Measurements from ENCODE around the gene NDUFA1.
A peak's percentile ranks its signal among the peaks of the same experiment; 100 is the strongest.
"Not testable (repeated sequence)": the region's sequence is repeated elsewhere in the genome, so short reads cannot be mapped to it uniquely, and the experiment has no call there.

NDUFA1 gene

DNA sequence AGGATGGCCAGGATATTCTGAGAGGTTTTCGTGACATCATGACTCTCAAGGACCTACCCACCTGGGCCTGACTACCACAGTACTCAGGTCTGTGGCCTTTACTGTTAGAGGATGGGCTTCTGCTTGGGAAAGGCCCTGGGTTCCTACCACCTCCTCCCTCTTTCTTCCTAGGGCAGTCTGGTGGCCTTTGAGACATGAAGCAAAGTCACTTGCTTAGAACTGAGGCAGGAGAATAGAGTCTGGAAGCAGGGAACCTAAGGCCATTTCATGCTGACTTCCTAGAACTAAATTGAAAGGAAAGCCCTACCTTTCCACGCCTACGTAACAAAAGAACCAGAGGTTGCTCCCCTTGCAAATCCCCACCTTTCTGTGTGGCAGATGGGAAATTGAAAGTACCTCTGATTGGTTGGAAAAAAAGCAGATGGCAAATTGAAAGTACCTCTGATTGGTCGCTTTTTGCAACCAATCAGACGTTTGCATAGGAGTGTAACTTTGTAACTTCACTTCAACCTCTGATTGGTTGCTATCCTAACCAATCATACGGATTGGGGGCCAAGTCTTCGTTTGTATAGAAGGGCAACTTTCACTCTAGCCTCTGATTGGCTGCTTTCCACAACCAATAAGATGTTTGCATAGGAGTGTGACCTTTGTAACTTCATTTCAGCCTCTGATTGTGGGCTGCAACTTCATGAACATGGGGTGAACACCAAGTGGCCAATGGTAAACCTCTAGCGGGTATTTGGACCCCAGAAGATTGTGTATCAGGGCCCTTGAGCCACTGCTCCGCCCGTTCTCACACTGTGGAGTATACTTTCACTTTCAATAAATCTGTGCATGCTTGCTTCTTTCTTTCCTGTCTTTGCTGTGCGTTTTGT lies 14.2 kb downstream of the NDUFA1 start:
- DNase-seq: peak; percentile 10
- H3K14ac ChIP-seq (ENCODE audit: low read length in 2 of 2): no peak overlapping the region
- H3K4me3 ChIP-seq (ENCODE audit: insufficient read depth in 1 of 2, low read depth in 1 of 2, low read length in 2 of 2): peak overlapping the region in 1 of 2 experiments; percentile 58
- H3K79me1 ChIP-seq (replicated peaks; ENCODE audit: low read length, poor library complexity, severe bottlenecking): no peaks in the 10 kb centered on the region
- H2BK120ac ChIP-seq (ENCODE audit: low read depth, low read length): no peak overlapping the region
- H3K27ac ChIP-seq (ENCODE audit: low read length, poor library complexity, severe bottlenecking): no peak overlapping the region
- H2AFZ ChIP-seq (ENCODE audit: low read depth, low read length): no peak overlapping the region
- H3K27me3 ChIP-seq (ENCODE audit: control insufficient read depth in 1 of 2, insufficient read depth in 1 of 2, low read length in 2 of 2): no peaks in the 10 kb centered on the region
- H4K8ac ChIP-seq (ENCODE audit: low read length): no peak overlapping the region
- H2AK5ac ChIP-seq (ENCODE audit: low read length, severe bottlenecking): no peak overlapping the region
- no peak overlapping the region for H2BK5ac ChIP-seq (ENCODE audit: low read depth, low read length, poor library complexity, severe bottlenecking)
- no peak overlapping the region for H3K4me2 ChIP-seq (ENCODE audit: low read length, poor library complexity, severe bottlenecking)
- no peaks in the 10 kb centered on the region for H3K9me3 ChIP-seq (ENCODE audit: control insufficient read depth, low read length)
- H2BK15ac ChIP-seq (ENCODE audit: low read depth, poor library complexity, severe bottlenecking): no peak overlapping the region
- no peak overlapping the region for H3K4ac ChIP-seq (ENCODE audit: low read depth in 1 of 2, low read length in 2 of 2)
- H3K4me1 ChIP-seq (ENCODE audit: control insufficient read depth, insufficient read depth, low read depth, low read length): peaks cover 2% of the 10 kb centered on the region
- H2BK12ac ChIP-seq (ENCODE audit: low read length in 2 of 2): no peak overlapping the region
- H3K23ac ChIP-seq (ENCODE audit: low read length in 2 of 2): no peak overlapping the region
- H3K36me3 ChIP-seq (ENCODE audit: control insufficient read depth in 1 of 2, insufficient read depth in 2 of 2, low read depth in 1 of 2, low read length in 2 of 2): no peaks in the 10 kb centered on the region
- H3K9ac ChIP-seq (ENCODE audit: low read length): no peak overlapping the region
- H3K18ac ChIP-seq (ENCODE audit: low read depth in 1 of 2, low read length in 2 of 2): no peak overlapping the region
- 95% methylated on average over 7 of the region's 11 CpGs for WGBS
- no peak overlapping the region for H4K91ac ChIP-seq (ENCODE audit: low read length)

DNA sequence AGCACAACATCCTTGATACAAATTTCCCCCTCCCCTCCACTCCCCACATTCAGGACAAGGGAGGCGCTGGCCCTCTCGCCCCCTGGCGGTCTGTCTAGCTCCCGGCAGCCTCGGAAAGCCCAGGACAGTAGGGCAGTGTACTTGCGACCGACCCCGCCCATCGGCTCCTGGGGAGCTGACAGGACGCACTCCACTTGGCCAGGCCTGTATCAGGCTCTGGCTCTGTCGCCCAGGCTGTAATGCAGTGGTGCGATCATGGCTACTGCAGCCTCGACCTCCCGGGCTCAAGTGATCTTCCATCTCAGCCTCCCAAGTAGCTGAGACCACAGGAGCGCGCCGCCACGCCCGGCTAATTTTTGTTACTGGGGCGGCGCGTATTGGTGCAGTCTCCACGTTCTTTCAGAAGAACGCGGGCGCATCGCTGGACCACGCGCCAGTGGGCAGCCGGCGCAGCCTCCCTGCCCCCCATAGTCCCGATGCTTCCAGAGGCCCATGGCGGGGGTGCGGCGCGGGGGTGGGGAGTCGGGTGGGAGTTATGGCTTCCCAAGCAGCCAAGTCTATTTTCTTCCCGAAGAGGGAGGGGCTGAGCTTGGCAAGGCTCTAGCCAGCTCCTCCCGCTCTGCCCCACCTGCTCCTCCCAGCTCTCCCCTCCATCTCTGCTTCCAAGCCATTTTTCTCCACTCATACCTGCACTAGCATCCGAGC lies 16.2 kb downstream of the NDUFA1 start:
- Histone ChIP-seq H3K23ac (ENCODE audit: low read length in 2 of 2) (no peak overlapping the region), H3K18ac (ENCODE audit: low read depth in 1 of 2, low read length in 2 of 2) (peak overlapping the region in 1 of 2 experiments; percentile 12), H2BK12ac (ENCODE audit: low read length in 2 of 2) (no peak overlapping the region), H3K27ac (ENCODE audit: low read length, poor library complexity, severe bottlenecking) (no peak overlapping the region), H3K4me3 (ENCODE audit: insufficient read depth in 1 of 2, low read depth in 1 of 2, low read length in 2 of 2) (peak overlapping the region; percentile 37 to 70), H3K14ac (ENCODE audit: low read length in 2 of 2) (no peak overlapping the region), H3K27me3 (ENCODE audit: control insufficient read depth in 1 of 2, insufficient read depth in 1 of 2, low read length in 2 of 2) (peaks cover 0 to 2% of the 10 kb centered on the region in 2 experiments), H2BK120ac (ENCODE audit: low read depth, low read length) (no peak overlapping the region), H3K9ac (ENCODE audit: low read length) (no peak overlapping the region), H3K4me2 (ENCODE audit: low read length, poor library complexity, severe bottlenecking) (peak overlapping the region; percentile 59), H3K36me3 (ENCODE audit: control insufficient read depth in 1 of 2, insufficient read depth in 2 of 2, low read depth in 1 of 2, low read length in 2 of 2) (no peaks in the 10 kb centered on the region), H3K79me1 (replicated peaks; ENCODE audit: low read length, poor library complexity, severe bottlenecking) (no peaks in the 10 kb centered on the region), H4K8ac (ENCODE audit: low read length) (no peak overlapping the region), H3K4ac (ENCODE audit: low read depth in 1 of 2, low read length in 2 of 2) (no peak overlapping the region), H2AFZ (ENCODE audit: low read depth, low read length) (no peak overlapping the region), H2BK5ac (ENCODE audit: low read depth, low read length, poor library complexity, severe bottlenecking) (no peak overlapping the region), H3K9me3 (ENCODE audit: control insufficient read depth, low read length) (no peaks in the 10 kb centered on the region), H4K91ac (ENCODE audit: low read length) (no peak overlapping the region), H2AK5ac (ENCODE audit: low read length, severe bottlenecking) (no peak overlapping the region), H2BK15ac (ENCODE audit: low read depth, poor library complexity, severe bottlenecking) (no peak overlapping the region), H3K4me1 (ENCODE audit: control insufficient read depth, insufficient read depth, low read depth, low read length) (peaks cover 2% of the 10 kb centered on the region)
- 51% methylated on average over 34 of the region's 40 CpGs for WGBS
- DNase-seq: peak; percentile 53

DNA sequence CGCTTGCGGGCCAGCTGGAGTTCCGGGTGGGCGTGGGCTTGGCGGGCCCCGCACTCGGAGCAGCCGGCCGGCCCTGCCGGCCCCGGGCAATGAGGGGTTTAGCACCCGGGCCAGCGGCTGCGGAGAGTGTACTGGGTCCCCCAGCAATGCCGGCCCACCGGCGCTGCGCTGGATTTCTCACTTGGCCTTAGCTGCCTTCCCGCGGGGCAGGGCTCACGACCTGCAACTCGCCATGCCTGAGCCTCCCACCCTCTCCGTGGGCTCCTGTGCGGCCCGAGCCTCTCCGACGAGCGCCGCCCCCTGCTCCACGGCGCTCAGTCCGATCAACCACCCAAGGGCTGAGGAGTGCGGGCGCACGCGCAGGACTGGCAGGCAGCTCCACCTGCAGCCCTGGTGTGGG lies 19.0 kb downstream of the NDUFA1 start:
- H2AK5ac ChIP-seq (ENCODE audit: low read length, severe bottlenecking); DNase-seq: not testable (repeated sequence)

DNA sequence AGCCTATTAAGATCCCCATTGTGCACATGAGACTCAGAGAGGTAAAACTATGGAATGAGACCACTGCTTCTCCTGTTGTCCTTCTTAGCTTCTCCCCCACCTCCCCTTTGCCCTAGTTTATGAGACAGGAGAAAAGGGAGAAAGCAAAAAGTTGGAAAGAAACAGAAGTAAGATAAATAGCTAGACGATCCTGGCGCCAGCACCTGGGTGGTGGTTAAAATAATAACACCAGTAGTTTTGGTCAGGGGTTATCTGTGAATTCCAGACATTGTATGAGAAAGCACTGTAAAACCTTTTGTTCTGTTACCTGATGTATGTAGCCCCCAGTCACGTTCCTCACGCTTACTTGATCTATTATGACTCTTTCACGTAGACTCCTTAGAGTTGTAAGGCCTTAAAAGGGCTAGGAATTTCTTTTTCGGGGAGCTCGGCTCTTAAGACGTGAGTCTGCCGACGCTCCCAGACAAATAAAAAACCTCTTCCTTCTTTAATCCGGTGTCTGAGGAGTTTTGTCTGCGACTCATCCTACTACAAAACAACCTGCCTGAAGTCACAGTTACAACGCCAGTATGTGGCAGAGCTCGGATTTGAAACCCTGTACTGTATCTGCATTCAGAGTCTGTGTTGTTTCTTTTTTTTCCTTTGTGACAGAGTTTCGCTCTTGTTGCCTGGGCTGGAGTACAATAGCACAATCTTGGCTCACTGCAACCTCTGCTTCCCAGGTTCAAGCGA lies 20.5 kb downstream of the NDUFA1 start:
- H3K4ac ChIP-seq (ENCODE audit: low read depth in 1 of 2, low read length in 2 of 2); H4K91ac ChIP-seq (ENCODE audit: low read length); H3K9me3 ChIP-seq (ENCODE audit: control insufficient read depth, low read length); H3K27me3 ChIP-seq (ENCODE audit: control insufficient read depth in 1 of 2, insufficient read depth in 1 of 2, low read length in 2 of 2); H3K4me2 ChIP-seq (ENCODE audit: low read length, poor library complexity, severe bottlenecking); H2BK12ac ChIP-seq (ENCODE audit: low read length in 2 of 2); H2AK5ac ChIP-seq (ENCODE audit: low read length, severe bottlenecking); H3K23ac ChIP-seq (ENCODE audit: low read length in 2 of 2); H3K4me3 ChIP-seq (ENCODE audit: insufficient read depth in 1 of 2, low read depth in 1 of 2, low read length in 2 of 2); H3K9ac ChIP-seq (ENCODE audit: low read length); H3K36me3 ChIP-seq (ENCODE audit: control insufficient read depth in 1 of 2, insufficient read depth in 2 of 2, low read depth in 1 of 2, low read length in 2 of 2); DNase-seq; H3K79me1 ChIP-seq (replicated peaks; ENCODE audit: low read length, poor library complexity, severe bottlenecking); H2BK120ac ChIP-seq (ENCODE audit: low read depth, low read length); H3K18ac ChIP-seq (ENCODE audit: low read depth in 1 of 2, low read length in 2 of 2); H2BK15ac ChIP-seq (ENCODE audit: low read depth, poor library complexity, severe bottlenecking); H2AFZ ChIP-seq (ENCODE audit: low read depth, low read length); H3K14ac ChIP-seq (ENCODE audit: low read length in 2 of 2); H3K4me1 ChIP-seq (ENCODE audit: control insufficient read depth, insufficient read depth, low read depth, low read length); H4K8ac ChIP-seq (ENCODE audit: low read length); H3K27ac ChIP-seq (ENCODE audit: low read length, poor library complexity, severe bottlenecking); H2BK5ac ChIP-seq (ENCODE audit: low read depth, low read length, poor library complexity, severe bottlenecking): not testable (repeated sequence)
- WGBS: 87% methylated on average over 14 of the region's 16 CpGs

More for the DNA sequence above, 19.0 kb downstream of the NDUFA1 start:
- not testable (repeated sequence) for H2AFZ ChIP-seq (ENCODE audit: low read depth, low read length); H3K27me3 ChIP-seq (ENCODE audit: control insufficient read depth in 1 of 2, insufficient read depth in 1 of 2, low read length in 2 of 2); H3K23ac ChIP-seq (ENCODE audit: low read length in 2 of 2); H2BK5ac ChIP-seq (ENCODE audit: low read depth, low read length, poor library complexity, severe bottlenecking); H3K4me3 ChIP-seq (ENCODE audit: insufficient read depth in 1 of 2, low read depth in 1 of 2, low read length in 2 of 2); H3K36me3 ChIP-seq (ENCODE audit: control insufficient read depth in 1 of 2, insufficient read depth in 2 of 2, low read depth in 1 of 2, low read length in 2 of 2); H3K4me2 ChIP-seq (ENCODE audit: low read length, poor library complexity, severe bottlenecking); H3K9ac ChIP-seq (ENCODE audit: low read length); H2BK120ac ChIP-seq (ENCODE audit: low read depth, low read length); H4K8ac ChIP-seq (ENCODE audit: low read length); H3K14ac ChIP-seq (ENCODE audit: low read length in 2 of 2); H3K27ac ChIP-seq (ENCODE audit: low read length, poor library complexity, severe bottlenecking); H2BK15ac ChIP-seq (ENCODE audit: low read depth, poor library complexity, severe bottlenecking); H3K79me1 ChIP-seq (replicated peaks; ENCODE audit: low read length, poor library complexity, severe bottlenecking); H2BK12ac ChIP-seq (ENCODE audit: low read length in 2 of 2); H4K91ac ChIP-seq (ENCODE audit: low read length); H3K4me1 ChIP-seq (ENCODE audit: control insufficient read depth, insufficient read depth, low read depth, low read length); H3K4ac ChIP-seq (ENCODE audit: low read depth in 1 of 2, low read length in 2 of 2); H3K9me3 ChIP-seq (ENCODE audit: control insufficient read depth, low read length); H3K18ac ChIP-seq (ENCODE audit: low read depth in 1 of 2, low read length in 2 of 2)
- 92% methylated on average over 12 of the region's 36 CpGs for WGBS
